GM12864 (cell line): ENCODE results near the gene ESRRA.
"Not testable (repeated sequence)": the region's sequence is repeated elsewhere in the genome, so short reads cannot be mapped to it uniquely, and the experiment has no call there.

Experiments
- DNase-seq: peaks from one replicate; pipeline ENCODE4 v3.0.0-alpha.2; 2011; ENCODE audit warnings: low read depth
- H3K4me3 ChIP-seq: 2 replicates; pipeline ENCODE4 v1.5.1; 2011; ENCODE audit warnings: mild to moderate bottlenecking, low read depth, low read length, control low read depth
- TF ChIP-seq, protein P1 (sequence below): IDR thresholded peaks from 2 replicates; pipeline ENCODE4 v1.5.1; 2011; ENCODE audit warnings: low read depth, mild to moderate bottlenecking, moderate library complexity, low read length, control low read depth, inconsistent platforms; ENCODE audit errors: missing control alignments

The ESRRA gene

DNA sequence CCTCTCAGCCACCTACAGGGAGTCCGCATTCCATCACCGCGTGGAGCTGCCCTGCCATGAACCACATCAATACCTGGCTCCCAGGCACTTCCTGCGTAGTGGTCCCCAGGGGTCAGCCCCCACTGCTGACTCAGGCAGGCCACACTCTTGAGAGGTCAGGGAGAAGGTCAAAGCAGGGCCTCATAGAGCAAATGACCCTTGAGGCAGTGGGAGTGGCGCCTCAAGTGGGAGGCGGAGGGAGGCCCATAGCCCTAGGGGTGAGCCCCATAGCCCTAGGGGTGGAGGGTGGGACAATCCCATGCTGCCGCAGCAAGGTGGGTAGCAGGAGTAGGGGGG lies 17.6 kb downstream of the ESRRA start:
- H3K4me3 ChIP-seq, result no peak overlapping the region
- TF ChIP-seq, protein P1, sequence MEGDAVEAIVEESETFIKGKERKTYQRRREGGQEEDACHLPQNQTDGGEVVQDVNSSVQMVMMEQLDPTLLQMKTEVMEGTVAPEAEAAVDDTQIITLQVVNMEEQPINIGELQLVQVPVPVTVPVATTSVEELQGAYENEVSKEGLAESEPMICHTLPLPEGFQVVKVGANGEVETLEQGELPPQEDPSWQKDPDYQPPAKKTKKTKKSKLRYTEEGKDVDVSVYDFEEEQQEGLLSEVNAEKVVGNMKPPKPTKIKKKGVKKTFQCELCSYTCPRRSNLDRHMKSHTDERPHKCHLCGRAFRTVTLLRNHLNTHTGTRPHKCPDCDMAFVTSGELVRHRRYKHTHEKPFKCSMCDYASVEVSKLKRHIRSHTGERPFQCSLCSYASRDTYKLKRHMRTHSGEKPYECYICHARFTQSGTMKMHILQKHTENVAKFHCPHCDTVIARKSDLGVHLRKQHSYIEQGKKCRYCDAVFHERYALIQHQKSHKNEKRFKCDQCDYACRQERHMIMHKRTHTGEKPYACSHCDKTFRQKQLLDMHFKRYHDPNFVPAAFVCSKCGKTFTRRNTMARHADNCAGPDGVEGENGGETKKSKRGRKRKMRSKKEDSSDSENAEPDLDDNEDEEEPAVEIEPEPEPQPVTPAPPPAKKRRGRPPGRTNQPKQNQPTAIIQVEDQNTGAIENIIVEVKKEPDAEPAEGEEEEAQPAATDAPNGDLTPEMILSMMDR, result no peak
- DNase-seq, result no peak

DNA sequence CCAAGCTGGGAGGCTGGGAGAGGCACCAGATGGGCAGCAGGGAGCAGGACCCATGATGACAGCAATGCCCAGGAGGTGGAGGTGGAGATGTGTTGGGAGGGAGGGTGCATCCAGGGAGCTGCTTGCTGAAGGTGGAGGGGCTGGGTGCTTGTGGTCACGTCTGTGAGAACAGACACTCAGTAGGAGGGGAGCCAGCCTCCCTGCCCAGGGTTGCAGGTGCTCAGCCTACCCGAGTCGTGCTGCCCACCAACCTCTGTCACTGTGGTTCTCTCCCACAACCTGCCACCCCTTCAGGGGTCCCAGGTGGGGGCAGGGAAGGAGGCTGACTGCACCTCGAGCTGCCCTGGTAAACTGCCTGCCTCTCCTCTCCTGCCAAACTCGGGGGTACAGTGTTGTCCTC lies 18.0 kb downstream of the ESRRA start:
- H3K4me3 ChIP-seq, result no peak overlapping the region
- no peak for DNase-seq
- TF ChIP-seq, protein P1, result no peak

DNA sequence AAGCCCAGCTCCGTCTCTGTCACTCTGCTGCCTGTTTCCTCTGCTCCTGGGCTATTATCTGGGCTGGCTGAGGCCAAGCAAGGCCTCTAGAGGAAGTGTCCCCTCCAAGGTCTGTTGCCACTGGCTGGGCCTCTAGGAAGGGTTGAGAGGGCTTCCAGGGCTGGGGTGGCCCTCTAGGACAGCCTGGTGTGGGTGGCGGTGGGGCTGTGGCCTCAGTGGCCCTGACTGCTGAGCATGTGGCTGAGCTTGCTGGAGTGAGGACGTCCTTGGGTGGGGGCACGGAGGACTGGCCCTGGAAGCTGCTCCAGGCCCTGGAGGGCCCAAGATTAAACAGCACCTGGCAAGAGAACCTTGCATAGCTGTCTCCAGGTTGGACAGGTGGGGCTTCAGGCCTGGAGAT lies 18.7 kb downstream of the ESRRA start:
- H3K4me3 ChIP-seq, DNase-seq: not testable (repeated sequence)

GRCh38 chr11:64324692-64325469 lies 19.6 kb downstream of the ESRRA start:
- no peak overlapping the region for H3K4me3 ChIP-seq
- no peak for DNase-seq
- TF ChIP-seq, protein P1, result no peak

- TF ChIP-seq, protein P1, result no peak
- H3K4me3 ChIP-seq, result no peak overlapping the region
- no peak for DNase-seq
Observed at GRCh38 chr11:64327375-64327774, 22.1 kb downstream of the ESRRA start.

- no peak overlapping the region for H3K4me3 ChIP-seq
- no peak for DNase-seq
- TF ChIP-seq, protein P1, result no peak
Observed at GRCh38 chr11:64327993-64328392, 22.7 kb downstream of the ESRRA start.

DNA sequence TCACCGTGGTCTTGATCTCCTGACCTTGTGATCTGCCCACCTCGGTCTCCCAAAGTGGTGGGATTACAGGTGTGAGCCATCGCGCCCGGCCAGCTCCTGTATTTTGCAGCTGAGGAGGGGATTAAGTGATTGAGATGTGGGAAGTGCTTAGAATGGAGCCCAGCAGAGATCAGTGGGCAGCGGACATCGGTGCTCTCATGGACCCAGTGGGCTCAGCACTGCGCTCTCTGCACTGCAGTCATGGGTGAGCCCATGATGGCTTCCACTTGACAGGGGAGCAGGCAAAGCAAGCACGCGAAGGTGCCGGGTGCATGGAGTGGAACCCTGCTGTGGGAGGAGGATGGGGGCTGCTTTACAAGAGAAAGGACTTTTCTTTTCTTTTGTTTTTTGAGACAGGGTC lies 25.6 kb downstream of the ESRRA start:
- H3K4me3 ChIP-seq, result no peak overlapping the region
- TF ChIP-seq, protein P1, result no peak

More for the DNA sequence above, 25.6 kb downstream of the ESRRA start:
- DNase-seq, result no peak
